ENCODE measurements around the gene DNAAF5. TPM values are rescaled to one million over a fixed set of nuclear protein-coding genes. Genes with fewer than 3 reads are reported as not detected.

DNAAF5 gene
- total and polyA plus RNA-seq, 9 of the 15 experiments (the other 6 are each of a cell fraction or from before 2014, with no cell fraction given), result 3.1 to 69.7 (median 19.1) TPM

DNA sequence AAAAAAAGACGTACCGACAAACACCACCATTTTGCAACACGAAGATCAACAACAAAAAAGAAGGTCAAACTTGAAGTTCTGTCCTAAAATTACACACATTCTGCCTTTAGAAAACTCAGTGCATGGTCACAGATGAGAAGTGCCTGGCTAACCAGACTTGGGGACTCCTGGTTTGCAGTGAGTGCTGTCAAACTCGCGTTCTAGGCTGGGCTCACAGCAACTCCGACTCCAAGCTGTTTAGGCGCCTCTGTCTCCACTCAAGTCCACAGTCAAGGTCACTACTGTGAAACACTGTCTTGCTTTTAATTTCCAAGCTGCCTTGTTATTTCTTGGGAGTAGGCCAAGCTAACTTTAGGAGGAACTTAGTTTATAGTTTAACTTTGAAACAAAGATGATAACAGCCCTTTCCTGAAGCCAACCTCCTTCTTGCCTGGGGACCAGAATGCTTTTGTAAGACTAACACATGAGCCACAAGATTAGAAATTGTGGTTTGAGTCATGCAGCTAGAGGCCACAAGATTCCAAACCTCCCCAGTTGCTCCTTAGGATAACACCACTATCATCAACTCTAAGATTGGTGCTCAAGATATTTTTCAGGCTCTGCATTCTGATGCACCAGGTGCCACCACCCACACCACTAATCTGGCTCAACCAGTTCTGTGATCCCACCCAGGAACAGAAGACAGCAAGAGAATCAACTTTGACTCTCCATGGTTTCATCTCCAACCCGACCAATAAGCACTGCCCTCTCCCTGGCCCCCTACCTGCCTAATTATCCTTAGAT lies 1.1 kb upstream of the DNAAF5 start (continued):
- TF ChIP-seq, protein P1, sequence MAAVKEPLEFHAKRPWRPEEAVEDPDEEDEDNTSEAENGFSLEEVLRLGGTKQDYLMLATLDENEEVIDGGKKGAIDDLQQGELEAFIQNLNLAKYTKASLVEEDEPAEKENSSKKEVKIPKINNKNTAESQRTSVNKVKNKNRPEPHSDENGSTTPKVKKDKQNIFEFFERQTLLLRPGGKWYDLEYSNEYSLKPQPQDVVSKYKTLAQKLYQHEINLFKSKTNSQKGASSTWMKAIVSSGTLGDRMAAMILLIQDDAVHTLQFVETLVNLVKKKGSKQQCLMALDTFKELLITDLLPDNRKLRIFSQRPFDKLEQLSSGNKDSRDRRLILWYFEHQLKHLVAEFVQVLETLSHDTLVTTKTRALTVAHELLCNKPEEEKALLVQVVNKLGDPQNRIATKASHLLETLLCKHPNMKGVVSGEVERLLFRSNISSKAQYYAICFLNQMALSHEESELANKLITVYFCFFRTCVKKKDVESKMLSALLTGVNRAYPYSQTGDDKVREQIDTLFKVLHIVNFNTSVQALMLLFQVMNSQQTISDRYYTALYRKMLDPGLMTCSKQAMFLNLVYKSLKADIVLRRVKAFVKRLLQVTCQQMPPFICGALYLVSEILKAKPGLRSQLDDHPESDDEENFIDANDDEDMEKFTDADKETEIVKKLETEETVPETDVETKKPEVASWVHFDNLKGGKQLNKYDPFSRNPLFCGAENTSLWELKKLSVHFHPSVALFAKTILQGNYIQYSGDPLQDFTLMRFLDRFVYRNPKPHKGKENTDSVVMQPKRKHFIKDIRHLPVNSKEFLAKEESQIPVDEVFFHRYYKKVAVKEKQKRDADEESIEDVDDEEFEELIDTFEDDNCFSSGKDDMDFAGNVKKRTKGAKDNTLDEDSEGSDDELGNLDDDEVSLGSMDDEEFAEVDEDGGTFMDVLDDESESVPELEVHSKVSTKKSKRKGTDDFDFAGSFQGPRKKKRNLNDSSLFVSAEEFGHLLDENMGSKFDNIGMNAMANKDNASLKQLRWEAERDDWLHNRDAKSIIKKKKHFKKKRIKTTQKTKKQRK (IDR thresholded peaks at IDR 0.05; ENCODE audit: borderline replicate concordance, low read depth, low read length), result no peak
- TF ChIP-seq TEAD1 (CRISPR knock-in tag; IDR thresholded peaks at IDR 0.05) (peak in 1 of 2 experiments; percentile 91; a peak in 3 of 4 replicates), EP400 (IDR thresholded peaks at IDR 0.05) (no peak), NCOA2 (IDR thresholded peaks at IDR 0.05; ENCODE audit: partially characterized antibody in 2 of 2) (peak in 1 of 2 experiments; percentile 71), DIDO1 (tag; IDR thresholded peaks at IDR 0.05; ENCODE audit: low read depth) (no peak), RAD51 (IDR thresholded peaks at IDR 0.05; ENCODE audit: borderline replicate concordance, low read depth) (no peak), COPS2 (conservative IDR thresholded peaks at IDR 0.05) (no peak), NBN (IDR thresholded peaks at IDR 0.05; ENCODE audit: low read depth) (peak; percentile 49; the same call in 1 of the 2 replicates), SMARCE1 (IDR thresholded peaks at IDR 0.05) (peak; percentile 92)
- TF ChIP-seq, protein P2, sequence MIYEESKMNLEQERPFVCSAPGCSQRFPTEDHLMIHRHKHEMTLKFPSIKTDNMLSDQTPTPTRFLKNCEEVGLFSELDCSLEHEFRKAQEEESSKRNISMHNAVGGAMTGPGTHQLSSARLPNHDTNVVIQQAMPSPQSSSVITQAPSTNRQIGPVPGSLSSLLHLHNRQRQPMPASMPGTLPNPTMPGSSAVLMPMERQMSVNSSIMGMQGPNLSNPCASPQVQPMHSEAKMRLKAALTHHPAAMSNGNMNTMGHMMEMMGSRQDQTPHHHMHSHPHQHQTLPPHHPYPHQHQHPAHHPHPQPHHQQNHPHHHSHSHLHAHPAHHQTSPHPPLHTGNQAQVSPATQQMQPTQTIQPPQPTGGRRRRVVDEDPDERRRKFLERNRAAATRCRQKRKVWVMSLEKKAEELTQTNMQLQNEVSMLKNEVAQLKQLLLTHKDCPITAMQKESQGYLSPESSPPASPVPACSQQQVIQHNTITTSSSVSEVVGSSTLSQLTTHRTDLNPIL (CRISPR knock-in tag; IDR thresholded peaks at IDR 0.05), result no peak
- TF ChIP-seq, protein P3, sequence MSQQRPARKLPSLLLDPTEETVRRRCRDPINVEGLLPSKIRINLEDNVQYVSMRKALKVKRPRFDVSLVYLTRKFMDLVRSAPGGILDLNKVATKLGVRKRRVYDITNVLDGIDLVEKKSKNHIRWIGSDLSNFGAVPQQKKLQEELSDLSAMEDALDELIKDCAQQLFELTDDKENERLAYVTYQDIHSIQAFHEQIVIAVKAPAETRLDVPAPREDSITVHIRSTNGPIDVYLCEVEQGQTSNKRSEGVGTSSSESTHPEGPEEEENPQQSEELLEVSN (IDR thresholded peaks at IDR 0.05; ENCODE audit: borderline replicate concordance in 1 of 2, extremely low read depth in 1 of 2, insufficient read depth in 1 of 2, insufficient read length in 1 of 2, low read depth in 1 of 2, low read length in 1 of 2, poor library complexity in 1 of 2, severe bottlenecking in 1 of 2), result peak in 1 of 2 experiments; percentile 22

Measured in K562 (cell line).